H1 (cell line): Measurements from ENCODE around the gene HIVEP3. TPM values are rescaled to one million over a fixed set of nuclear protein-coding genes. Genes with fewer than 3 reads are reported as not detected.

Source experiments
- CTCF ChIA-PET: fragments of 300-600 bp; sonication (Branson Sonifier 250); formaldehyde crosslinking; loops from one replicate; lab custom pipeline; 2021; ENCODE audit not compliant: partially characterized antibody; lab: Charles Lee
- POLR2A ChIA-PET: fragments of 300-600 bp; sonication (Branson Sonifier 250); formaldehyde crosslinking; loops from one replicate; lab custom pipeline; 2021; ENCODE audit warnings: inconsistent platforms; ENCODE audit not compliant: partially characterized antibody; lab: Charles Lee
- DNase-seq, 2 experiments: peaks; one replicate each; pipeline versions ENCODE4 v3.0.0 to v3.0.0-alpha.2; 2010 to 2022; ENCODE audit warnings: low spot score in 2 of 2, low read depth in 1 of 2, mixed read lengths in 1 of 2
- FAIRE-seq: peaks from 2 replicates; lab custom pipeline; 2011; peaks lifted over from hg19 to GRCh38; lab: Jason Lieb, UNC
- H2AFZ ChIP-seq: 2 replicates; pipeline ENCODE4 v1.8.1; 2012; ENCODE audit warnings: low read length, inconsistent platforms
- H2AK5ac ChIP-seq: 2 replicates; pipeline ENCODE4 v1.6.1; 2013; ENCODE audit warnings: low read depth, low read length
- H2BK120ac ChIP-seq: replicated peaks from 2 replicates; pipeline ENCODE3; 2013; ENCODE audit warnings: low read depth, low read length, inconsistent platforms
- H2BK12ac ChIP-seq: 2 replicates; pipeline ENCODE4 v1.6.1; 2013; ENCODE audit warnings: low read depth, low read length
- H2BK15ac ChIP-seq: 2 replicates; pipeline ENCODE4 v1.6.1; 2013; ENCODE audit warnings: low read length
- H2BK20ac ChIP-seq: 2 replicates; pipeline ENCODE4 v1.6.1; 2013; ENCODE audit warnings: low read length
- H2BK5ac ChIP-seq: 2 replicates; pipeline ENCODE4 v1.6.1; 2013; ENCODE audit warnings: low read depth, low read length
- H3K14ac ChIP-seq: 2 replicates; pipeline ENCODE4 v1.6.1; 2013; ENCODE audit warnings: inconsistent platforms; ENCODE audit not compliant: insufficient read length
- H3K18ac ChIP-seq: 2 replicates; pipeline ENCODE4 v1.6.1; 2013; ENCODE audit warnings: low read length; ENCODE audit errors: extremely low read depth
- H3K23ac ChIP-seq: 2 replicates; pipeline ENCODE4 v1.6.1; 2013; ENCODE audit warnings: inconsistent platforms; ENCODE audit not compliant: insufficient read length
- H3K23me2 ChIP-seq: 2 replicates; pipeline ENCODE4 v1.6.1; 2013; ENCODE audit warnings: low read depth, low read length
- H3K27ac ChIP-seq: 2 replicates; pipeline ENCODE4 v1.6.1; 2011; ENCODE audit warnings: low read depth, low read length, inconsistent platforms
- H3K27me3 ChIP-seq, 4 experiments: replicated peaks in 1 of 4; 1 replicate in 1 of 4; 2 replicates in 3 of 4; pipeline versions ENCODE4 v1.6.1 to v1.8.1; 2011 to 2013; ENCODE audit warnings: low read length in 3 of 4, mild to moderate bottlenecking in 3 of 4, inconsistent platforms in 2 of 4, mixed read lengths in 2 of 4, moderate library complexity in 1 of 4; ENCODE audit not compliant: control insufficient read depth in 3 of 4, insufficient read depth in 3 of 4; ENCODE audit errors: extremely low read depth in 1 of 4
- H3K36me3 ChIP-seq, 4 experiments: 2 replicates each; pipeline versions ENCODE4 v1.6.1 to v1.8.1; 2011 to 2013; ENCODE audit warnings: mild to moderate bottlenecking in 4 of 4, low read length in 3 of 4, moderate library complexity in 2 of 4, control low read depth in 1 of 4, inconsistent platforms in 1 of 4; ENCODE audit not compliant: insufficient read depth in 4 of 4, control insufficient read depth in 2 of 4
- H3K4ac ChIP-seq: replicated peaks from 2 replicates; pipeline ENCODE3; 2013; ENCODE audit warnings: low read length, low read depth, mixed read lengths, inconsistent platforms; ENCODE audit not compliant: insufficient read length
- H3K4me1 ChIP-seq, 4 experiments: replicated peaks in 1 of 4; 1 replicate in 1 of 4; 2 replicates in 3 of 4; pipeline versions ENCODE4 v1.6.1 to v1.8.1; 2011 to 2013; ENCODE audit warnings: low read length in 3 of 4, inconsistent platforms in 2 of 4, mixed read lengths in 1 of 4; ENCODE audit not compliant: insufficient read depth in 4 of 4, control insufficient read depth in 3 of 4
- H3K4me2 ChIP-seq, 2 experiments: 2 replicates each; pipeline versions ENCODE4 v1.6.1 to v1.8.1; 2011 to 2013; ENCODE audit warnings: low read depth in 2 of 2, low read length in 2 of 2, control low read depth in 1 of 2, inconsistent platforms in 1 of 2, mild to moderate bottlenecking in 1 of 2; ENCODE audit not compliant: insufficient read depth in 1 of 2
- H3K4me3 ChIP-seq, 4 experiments: fragments of 200-600, 300-600 bp in 1 of 4; sonication (generic), shearing (Covaris generic), sonication (Bioruptor Twin) in 1 of 4; 2 replicates each; pipeline versions ENCODE4 v1.5.1 to v1.8.1; 2011 to 2016; ENCODE audit warnings: low read length in 4 of 4, low read depth in 3 of 4, control low read depth in 2 of 4, inconsistent platforms in 2 of 4, mild to moderate bottlenecking in 2 of 4, mixed read lengths in 1 of 4, moderate library complexity in 1 of 4; ENCODE audit not compliant: insufficient read depth in 2 of 4; ENCODE audit errors: extremely low read depth in 1 of 4
- H3K56ac ChIP-seq: replicated peaks from 2 replicates; pipeline ENCODE3; 2013; ENCODE audit warnings: low read depth, mild to moderate bottlenecking, mixed read lengths, low read length, inconsistent platforms; ENCODE audit not compliant: insufficient read length
- H3K79me1 ChIP-seq: 2 replicates; pipeline ENCODE4 v1.6.1; 2013; ENCODE audit warnings: low read depth, low read length, control low read depth
- H3K79me2 ChIP-seq, 2 experiments: 2 replicates each; pipeline versions ENCODE4 v1.6.1 to v1.8.1; 2012 to 2013; ENCODE audit warnings: low read length in 2 of 2, mild to moderate bottlenecking in 2 of 2, inconsistent platforms in 1 of 2; ENCODE audit not compliant: insufficient read depth in 2 of 2, control insufficient read depth in 1 of 2
- H3K9ac ChIP-seq, 4 experiments: replicated peaks in 1 of 4; 1 replicate in 1 of 4; 2 replicates in 3 of 4; pipeline versions ENCODE4 v1.6.1 to v1.8.1; 2011 to 2013; ENCODE audit warnings: low read depth in 3 of 4, low read length in 3 of 4, control low read depth in 2 of 4, mild to moderate bottlenecking in 2 of 4, moderate library complexity in 2 of 4, inconsistent platforms in 1 of 4; ENCODE audit errors: extremely low read depth in 1 of 4
- H3K9me3 ChIP-seq, 2 experiments: 2 replicates each; pipeline versions ENCODE4 v1.6.1 to v1.8.1; 2012 to 2013; ENCODE audit warnings: mild to moderate bottlenecking in 2 of 2, moderate library complexity in 2 of 2, control low read depth in 1 of 2, inconsistent platforms in 1 of 2, low read depth in 1 of 2, low read length in 1 of 2, mixed read lengths in 1 of 2; ENCODE audit not compliant: insufficient read depth in 2 of 2
- H4K20me1 ChIP-seq, 2 experiments: replicated peaks in 1 of 2; 2 replicates each; pipeline versions ENCODE3 to v1.8.1; 2011 to 2013; ENCODE audit warnings: inconsistent platforms in 2 of 2, low read length in 2 of 2, mild to moderate bottlenecking in 1 of 2; ENCODE audit not compliant: insufficient read depth in 2 of 2, control insufficient read depth in 1 of 2
- H4K5ac ChIP-seq: 2 replicates; pipeline ENCODE4 v1.6.1; 2013; ENCODE audit warnings: low read length, low read depth, mixed read lengths, inconsistent platforms; ENCODE audit not compliant: insufficient read length
- H4K8ac ChIP-seq: 2 replicates; pipeline ENCODE4 v1.8.0; 2013; ENCODE audit warnings: mild to moderate bottlenecking, moderate library complexity, low read length, inconsistent platforms; ENCODE audit not compliant: insufficient read depth; ENCODE audit errors: extremely low read depth
- H4K91ac ChIP-seq: replicated peaks from 2 replicates; pipeline ENCODE3; 2013; ENCODE audit warnings: low read length, mixed read lengths, inconsistent platforms; ENCODE audit not compliant: insufficient read length
- CBX8 ChIP-seq: fragments of 300-800, 300-1000 bp; sonication (generic); IDR thresholded peaks from 2 replicates; pipeline ENCODE4 v1.7.1; 2016; ENCODE audit warnings: low read depth, low read length, borderline replicate concordance
- CEBPB ChIP-seq: IDR thresholded peaks from 2 replicates; pipeline ENCODE4 v1.6.1; 2012; ENCODE audit warnings: low read depth, low read length
- GABPA ChIP-seq: IDR thresholded peaks from 2 replicates; pipeline ENCODE4 v1.6.1; 2011; ENCODE audit warnings: mild to moderate bottlenecking, low read length, moderate library complexity, borderline replicate concordance; ENCODE audit not compliant: insufficient read depth
- HDAC2 ChIP-seq, 2 experiments: fragments of 300-600 bp in 1 of 2; sonication (generic) in 1 of 2; IDR thresholded peaks; 2 replicates each; pipeline ENCODE4 v1.6.1; 2011 to 2012; ENCODE audit warnings: low read depth in 2 of 2, low read length in 2 of 2, mild to moderate bottlenecking in 2 of 2, moderate library complexity in 2 of 2, borderline replicate concordance in 1 of 2, inconsistent platforms in 1 of 2
- HDAC6 ChIP-seq: IDR thresholded peaks from one replicate; pipeline ENCODE4 v1.7.1; 2012; ENCODE audit warnings: low read depth, mild to moderate bottlenecking, inconsistent platforms, low read length, moderate library complexity
- JUN ChIP-seq: IDR thresholded peaks from 2 replicates; pipeline ENCODE4 v1.6.1; 2011; ENCODE audit warnings: low read depth, mild to moderate bottlenecking, improper control_type of control experiment, low read length
- JUND ChIP-seq: IDR thresholded peaks from 2 replicates; pipeline ENCODE4 v1.6.1; 2011; ENCODE audit warnings: mild to moderate bottlenecking, improper control_type of control experiment, low read length
- RBBP5 ChIP-seq: IDR thresholded peaks from 2 replicates; pipeline ENCODE4 v1.7.1; 2012; ENCODE audit warnings: low read depth, mild to moderate bottlenecking, inconsistent platforms, low read length, moderate library complexity, borderline replicate concordance
- SUZ12 ChIP-seq: fragments of 200-600 bp; sonication (generic); IDR thresholded peaks from 2 replicates; pipeline ENCODE4 v1.6.1; 2012; ENCODE audit warnings: mild to moderate bottlenecking, inconsistent platforms, low read length, moderate library complexity, mixed read lengths
- WGBS, 2 experiments: shearing (Covaris generic) in 1 of 2; methylation state at CpG; one replicate each; pipeline versions ENCODE4 v1.1.6 to v1.1.7; 2013 to 2015; ENCODE audit warnings: low lambda C conversion rate in 2 of 2, mixed read lengths in 2 of 2, inconsistent platforms in 1 of 2, low coverage in 1 of 2, missing lambda C conversion rate in 1 of 2; ENCODE audit not compliant: insufficient replicate concordance in 2 of 2, insufficient coverage in 1 of 2, insufficient read length in 1 of 2; ENCODE audit errors: extremely low coverage in 1 of 2, missing lambda C conversion rate in 1 of 2; 5-methylcytosine and 5-hydroxymethylcytosine counted together
- polyA plus RNA-seq, 7 experiments: library from polyadenylated mRNA; depleted of rRNA in 3 of 7; stranded (reverse) in 5 of 7; unstranded in 2 of 7; fragments of >200 nt in 5 of 7; fragments of 200-250 nt in 2 of 7; gene quantifications; 1 replicate in 5 of 7; 2 replicates in 1 of 7; 4 replicates in 1 of 7; pipeline versions ENCODE4 v1.2.1 to v1.2.3, GENCODE V29; 2011 to 2013; ENCODE audit warnings: missing spikeins in 2 of 7, mixed read lengths in 2 of 7
- total RNA-seq: library from RNA; stranded (reverse); fragmentation: NEBNext Ultra II Directional; extraction: Animal tissue kit (Norgen Biotek cat#: 25700); gene quantifications from 2 replicates; pipeline ENCODE4 v1.2.1, GENCODE V29; 2021
- TF ChIP-seq, protein P1 (sequence below): IDR thresholded peaks from 2 replicates; pipeline ENCODE4 v1.6.1; 2011; ENCODE audit warnings: low read depth, mild to moderate bottlenecking, low read length; ENCODE audit not compliant: insufficient read depth
- TF ChIP-seq, protein P2 (sequence below): IDR thresholded peaks from 2 replicates; pipeline ENCODE4 v1.6.1; 2012; ENCODE audit warnings: low read length, inconsistent platforms

Gene HIVEP3
- total and polyA plus RNA-seq, 2 of the 8 experiments (the other 6 are each of a cell fraction or from before 2014, with no cell fraction given): 0.24 to 0.69 TPM

DNA sequence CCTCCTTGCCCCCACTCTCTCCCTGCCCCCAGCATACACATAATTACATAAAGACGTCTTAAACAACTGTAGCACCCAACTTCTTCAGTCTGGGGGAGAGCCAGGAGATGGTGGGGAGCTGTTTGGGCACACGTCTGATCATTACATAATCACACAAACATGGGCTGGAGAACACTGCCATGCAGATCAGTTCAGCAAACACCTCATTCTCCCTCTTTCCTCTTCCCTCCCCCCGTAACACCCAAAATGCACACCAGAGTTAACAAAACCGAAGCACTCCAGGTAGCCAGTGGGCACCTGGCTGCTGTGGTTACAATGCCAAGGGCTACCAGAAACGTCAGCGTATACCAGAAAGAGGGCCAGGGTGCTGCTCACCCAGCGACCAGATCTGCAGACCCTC lies 1.6 kb downstream of the HIVEP3 start:
- H3K23ac ChIP-seq: no peak overlapping the region
- WGBS, 2 experiments: 69% methylated on average over 7 of the region's 7 CpGs; no CpG with 5 or more reads in 1 of the 2 experiments
- no peak overlapping the region for H3K4ac ChIP-seq
- no peak overlapping the region for H3K27ac ChIP-seq
- H3K56ac ChIP-seq: no peak overlapping the region
- H3K79me1 ChIP-seq: no peaks in the 10 kb centered on the region
- peak overlapping the region; percentile 68 to 95 for H3K4me2 ChIP-seq
- H4K91ac ChIP-seq: no peak overlapping the region
- CTCF ChIA-PET: interaction anchor here (1.0 to 1.3 kb wide), 3 partner anchors 33 to 256 kb away, joined by 3 to 4 read pairs (median 3); no protein-coding TSS in a partner anchor
- FAIRE-seq: no peak
- H3K18ac ChIP-seq: no peak overlapping the region
- POLR2A ChIA-PET: no interaction called here
- peaks cover 0 to 1% of the 10 kb centered on the region in 2 experiments for H4K20me1 ChIP-seq
- H2BK20ac ChIP-seq: no peak overlapping the region
- peak overlapping the region in 2 of 4 experiments; percentile 37 to 72; a peak in 3 of 8 replicates for H3K4me3 ChIP-seq
- H4K5ac ChIP-seq: no peak overlapping the region
- H3K9me3 ChIP-seq: no peaks in the 10 kb centered on the region
- no peak overlapping the region for H2BK120ac ChIP-seq
- no peaks in the 10 kb centered on the region for H3K36me3 ChIP-seq
- H2BK5ac ChIP-seq: no peak overlapping the region
- no peak overlapping the region; the same call in 1 of the 2 replicates for H2AFZ ChIP-seq
- peak overlapping the region; percentile 28; the same call in 1 of the 2 replicates for H4K8ac ChIP-seq
- no peak for DNase-seq
- H2AK5ac ChIP-seq: no peak overlapping the region
- no peak overlapping the region for H3K14ac ChIP-seq
- no peak overlapping the region for H2BK12ac ChIP-seq
- H3K4me1 ChIP-seq: peaks cover 8 to 22% (median 12%) of the 10 kb centered on the region in 4 experiments
- H3K23me2 ChIP-seq: peaks cover 7% of the 10 kb centered on the region
- peaks cover 14 to 36% (median 30%) of the 10 kb centered on the region in 4 experiments for H3K27me3 ChIP-seq
- H3K79me2 ChIP-seq: no peaks in the 10 kb centered on the region
- H2BK15ac ChIP-seq: no peak overlapping the region
- no peak overlapping the region for H3K9ac ChIP-seq
- TF ChIP-seq GABPA (no peak), JUN (no peak), CEBPB (no peak), HDAC2 (IDR thresholded peaks at IDR 0.05; ENCODE audit: borderline replicate concordance in 1 of 2, low read depth in 2 of 2, low read length in 2 of 2) (no peak), JUND (no peak), HDAC6 (no peak), RBBP5 (no peak), SUZ12 (no peak), CBX8 (no peak)
- TF ChIP-seq, protein P1, sequence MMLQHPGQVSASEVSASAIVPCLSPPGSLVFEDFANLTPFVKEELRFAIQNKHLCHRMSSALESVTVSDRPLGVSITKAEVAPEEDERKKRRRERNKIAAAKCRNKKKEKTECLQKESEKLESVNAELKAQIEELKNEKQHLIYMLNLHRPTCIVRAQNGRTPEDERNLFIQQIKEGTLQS: no peak
- TF ChIP-seq, protein P2, sequence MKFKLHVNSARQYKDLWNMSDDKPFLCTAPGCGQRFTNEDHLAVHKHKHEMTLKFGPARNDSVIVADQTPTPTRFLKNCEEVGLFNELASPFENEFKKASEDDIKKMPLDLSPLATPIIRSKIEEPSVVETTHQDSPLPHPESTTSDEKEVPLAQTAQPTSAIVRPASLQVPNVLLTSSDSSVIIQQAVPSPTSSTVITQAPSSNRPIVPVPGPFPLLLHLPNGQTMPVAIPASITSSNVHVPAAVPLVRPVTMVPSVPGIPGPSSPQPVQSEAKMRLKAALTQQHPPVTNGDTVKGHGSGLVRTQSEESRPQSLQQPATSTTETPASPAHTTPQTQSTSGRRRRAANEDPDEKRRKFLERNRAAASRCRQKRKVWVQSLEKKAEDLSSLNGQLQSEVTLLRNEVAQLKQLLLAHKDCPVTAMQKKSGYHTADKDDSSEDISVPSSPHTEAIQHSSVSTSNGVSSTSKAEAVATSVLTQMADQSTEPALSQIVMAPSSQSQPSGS: no peak
